Urinary bladder (tissue), 4 donors: Measurements from ENCODE around the gene UBN1. TPM values are rescaled to one million over a fixed set of nuclear protein-coding genes. Genes with fewer than 3 reads are reported as not detected.

Experiments used
- DNase-seq: peaks from one replicate; pipeline ENCODE4 v3.0.0-alpha.2; 2015; ENCODE audit errors: extremely low spot score
- H3K27ac ChIP-seq: one replicate; pipeline ENCODE4 v1.5.1; 2013; ENCODE audit warnings: low read depth, mild to moderate bottlenecking, moderate library complexity
- H3K36me3 ChIP-seq: one replicate; pipeline ENCODE4 v1.6.1; 2013; ENCODE audit warnings: mild to moderate bottlenecking, moderate library complexity; ENCODE audit not compliant: insufficient read depth
- H3K4me1 ChIP-seq: one replicate; pipeline ENCODE4 v1.6.1; 2013; ENCODE audit warnings: mild to moderate bottlenecking, moderate library complexity; ENCODE audit not compliant: insufficient read depth
- H3K4me3 ChIP-seq: one replicate; pipeline ENCODE4 v1.5.1; 2013; ENCODE audit warnings: low read depth, low read length
- WGBS: extraction: QIAGEN DNeasy Blood & Tissue Kit; methylation state at CpG from one replicate; pipeline ENCODE4 v1.1.7; 2013; 5-methylcytosine and 5-hydroxymethylcytosine counted together
- polyA plus RNA-seq: library from polyadenylated mRNA; stranded (reverse); fragments of 200-250 nt; gene quantifications from one replicate; pipeline ENCODE4 v1.2.3, GENCODE V29; 2013
- total RNA-seq: library from RNA; depleted of rRNA; stranded (reverse); fragments of >200 nt; gene quantifications from one replicate; pipeline ENCODE4 v1.2.3, GENCODE V29; 2014
- donor health status: healthy with polysubstance abuse.
- donor health status: healthy.

Gene UBN1
- total and polyA plus RNA-seq, 2 donors, result 14.1 to 17.5 TPM

DNA sequence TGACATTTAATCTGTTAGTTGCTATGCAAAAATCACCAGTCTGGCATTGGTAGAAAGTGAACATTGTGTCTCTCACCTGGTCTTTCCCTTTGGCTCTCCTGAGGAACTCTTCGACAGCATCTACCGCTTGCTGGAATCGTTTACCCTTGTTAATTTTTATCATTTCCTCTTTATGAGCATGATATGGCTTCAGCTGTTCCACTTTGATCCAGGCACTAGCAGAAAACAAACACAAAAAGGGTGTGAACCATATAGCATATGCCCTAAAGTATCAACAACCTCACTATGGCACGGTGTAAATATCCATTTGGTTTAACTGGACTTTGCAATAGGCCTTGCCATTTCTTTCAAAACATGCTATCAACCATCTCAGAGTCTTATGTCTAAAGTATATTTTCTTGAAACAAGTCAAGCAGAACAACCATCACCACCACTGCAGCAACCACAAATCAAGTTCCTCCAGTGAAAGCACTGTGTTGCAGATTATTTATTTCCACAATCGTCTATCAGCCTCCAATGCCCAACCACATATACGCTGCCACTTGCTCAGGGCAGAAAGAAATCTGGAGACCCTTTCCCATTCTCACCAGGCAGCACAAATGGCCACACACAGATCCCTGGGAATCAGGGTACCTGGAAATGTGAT is 14.5 kb upstream of the UBN1 start:
- 81% methylated on average over 6 of the region's 6 CpGs for WGBS

DNA sequence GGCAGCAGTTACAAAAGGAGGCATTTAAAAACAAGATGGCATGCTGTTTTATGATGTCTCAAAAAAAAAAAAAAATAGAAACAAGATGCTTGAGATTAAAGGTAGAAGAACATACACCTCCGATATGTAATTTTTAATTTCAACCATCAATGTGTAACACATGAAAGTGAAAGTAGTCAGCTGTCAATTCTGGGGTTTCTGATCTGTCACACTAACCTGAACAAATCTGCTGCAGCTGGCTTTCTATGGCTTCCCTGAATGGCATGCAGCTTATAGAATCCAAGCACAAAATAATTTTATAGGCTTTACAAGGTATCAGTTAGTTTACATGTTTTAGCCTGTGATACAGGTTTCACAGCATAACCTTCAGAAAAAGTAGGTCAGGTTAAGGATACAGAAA is 13.7 kb upstream of the UBN1 start:
- no peak overlapping the region for H3K4me3 ChIP-seq
- no peaks in the 10 kb centered on the region for H3K4me1 ChIP-seq
- WGBS, result 93% methylated on average over 1 of the region's 1 CpG
- DNase-seq, result no peak
- peaks cover 8% of the 10 kb centered on the region for H3K36me3 ChIP-seq
- H3K27ac ChIP-seq, result no peak overlapping the region

More for the DNA sequence above, 14.5 kb upstream of the UBN1 start:
- Histone ChIP-seq H3K4me1 (no peaks in the 10 kb centered on the region), H3K36me3 (peaks cover 8% of the 10 kb centered on the region), H3K27ac (no peak overlapping the region), H3K4me3 (no peak overlapping the region)
- DNase-seq, result no peak

DNA sequence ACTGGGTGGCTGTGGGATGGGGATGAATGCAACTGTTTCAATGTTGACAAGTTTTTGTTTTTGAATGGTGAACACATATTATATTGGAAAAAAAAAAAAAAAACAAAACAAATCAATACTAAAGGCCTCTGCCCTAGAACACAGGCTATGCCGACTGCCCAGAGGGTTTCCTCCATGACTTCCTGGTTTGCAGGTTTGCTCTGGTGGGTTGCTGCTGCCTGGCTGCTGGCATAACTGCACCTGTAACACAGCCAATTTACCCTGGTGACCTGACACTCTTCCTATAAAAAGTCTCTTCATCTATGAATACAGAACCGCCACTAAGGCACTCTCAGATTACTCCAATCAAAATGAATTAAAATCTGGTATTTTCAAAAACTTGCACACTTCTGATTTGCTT is 10.6 kb upstream of the UBN1 start:
- Histone ChIP-seq H3K4me3 (no peak overlapping the region), H3K4me1 (no peaks in the 10 kb centered on the region), H3K36me3 (peaks cover 2% of the 10 kb centered on the region), H3K27ac (no peak overlapping the region)
- DNase-seq, result no peak
- 88% methylated on average over 2 of the region's 2 CpGs for WGBS

DNA sequence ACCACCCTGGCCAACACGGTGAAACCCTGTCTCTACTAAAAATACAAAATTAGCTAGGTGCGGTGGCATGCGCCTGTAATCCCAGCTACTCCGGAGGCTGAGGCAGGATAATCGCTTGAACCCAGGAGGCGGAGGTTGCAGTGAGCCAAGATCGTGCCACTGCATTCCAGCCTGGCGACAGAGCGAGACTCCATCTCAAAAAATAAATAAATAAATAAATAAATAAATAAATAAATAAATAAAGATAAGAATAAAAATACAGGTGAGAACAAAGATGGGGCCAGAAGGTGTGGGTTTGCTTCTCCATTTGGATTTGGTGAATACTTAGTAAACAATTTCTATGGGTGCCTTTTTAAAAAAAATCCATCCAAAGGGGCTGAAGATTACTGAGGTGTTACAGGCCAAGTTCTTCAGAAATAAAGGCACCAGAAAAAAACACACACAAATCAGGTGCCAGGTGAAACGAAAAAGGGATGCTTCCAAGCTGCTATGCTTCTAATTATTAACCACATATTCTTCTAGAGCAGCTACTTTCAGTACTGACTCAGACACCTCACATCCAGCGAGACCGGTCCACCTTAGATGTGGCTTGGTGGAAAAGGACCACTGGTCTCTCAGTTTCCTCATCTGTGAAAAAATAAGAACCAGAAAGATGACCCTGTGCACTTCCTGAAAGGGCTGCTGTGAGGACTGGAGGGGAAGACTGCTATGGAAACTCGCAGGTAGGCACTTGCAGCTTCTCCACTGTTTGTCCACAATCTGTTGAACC is 9.4 kb upstream of the UBN1 start:
- Histone ChIP-seq H3K4me3 (no peak overlapping the region), H3K27ac (no peak overlapping the region), H3K4me1 (no peaks in the 10 kb centered on the region), H3K36me3 (peaks cover 2% of the 10 kb centered on the region)
- no peak for DNase-seq
- WGBS, result 90% methylated on average over 13 of the region's 13 CpGs

DNA sequence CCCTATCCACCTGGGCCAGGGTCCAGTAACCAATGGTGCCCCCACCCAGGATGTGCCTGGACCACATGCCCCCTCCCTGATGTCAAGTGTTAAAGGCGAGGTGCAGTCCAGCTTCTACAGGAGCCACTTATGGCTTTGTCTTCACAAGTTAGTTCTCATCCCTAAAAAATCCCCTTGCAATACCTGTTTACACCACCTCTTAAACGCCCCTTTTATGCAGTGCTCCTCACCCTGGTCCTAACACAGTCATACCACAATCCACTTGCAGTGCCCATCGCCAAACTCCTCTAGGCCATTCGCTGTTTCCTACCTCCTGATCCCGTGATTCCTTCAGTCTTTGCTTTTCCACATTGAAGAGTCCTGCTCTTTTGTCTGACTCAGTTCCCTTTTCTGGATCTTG is 7.3 kb upstream of the UBN1 start:
- DNase-seq, result no peak
- Histone ChIP-seq H3K4me1 (no peaks in the 10 kb centered on the region), H3K4me3 (no peak overlapping the region), H3K27ac (no peak overlapping the region), H3K36me3 (peaks cover 2% of the 10 kb centered on the region)
- 88% methylated on average over 5 of the region's 5 CpGs for WGBS

DNA sequence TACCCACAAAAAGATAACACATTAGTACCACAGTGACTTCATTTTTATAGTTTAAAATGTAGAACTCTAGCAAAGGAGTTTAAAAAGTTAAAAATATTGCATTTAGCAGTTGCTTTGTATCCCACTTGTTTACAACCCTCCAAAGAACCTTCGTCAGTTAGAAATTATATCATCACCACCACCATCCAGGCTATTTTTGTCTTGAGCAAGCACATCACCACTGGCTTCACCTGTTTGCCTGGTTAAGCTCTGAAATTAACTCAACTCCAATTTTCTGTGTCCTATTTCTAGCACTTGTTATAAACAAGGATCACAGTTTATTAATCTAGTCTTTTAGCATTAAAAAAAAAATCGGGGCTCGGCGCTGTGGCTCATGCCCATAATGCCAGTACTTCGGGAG is 6.3 kb upstream of the UBN1 start:
- DNase-seq, result no peak
- H3K4me1 ChIP-seq, result no peaks in the 10 kb centered on the region
- no peak overlapping the region for H3K27ac ChIP-seq
- H3K4me3 ChIP-seq, result no peak overlapping the region
- 75% methylated on average over 5 of the region's 5 CpGs for WGBS
- peaks cover 2% of the 10 kb centered on the region for H3K36me3 ChIP-seq

DNA sequence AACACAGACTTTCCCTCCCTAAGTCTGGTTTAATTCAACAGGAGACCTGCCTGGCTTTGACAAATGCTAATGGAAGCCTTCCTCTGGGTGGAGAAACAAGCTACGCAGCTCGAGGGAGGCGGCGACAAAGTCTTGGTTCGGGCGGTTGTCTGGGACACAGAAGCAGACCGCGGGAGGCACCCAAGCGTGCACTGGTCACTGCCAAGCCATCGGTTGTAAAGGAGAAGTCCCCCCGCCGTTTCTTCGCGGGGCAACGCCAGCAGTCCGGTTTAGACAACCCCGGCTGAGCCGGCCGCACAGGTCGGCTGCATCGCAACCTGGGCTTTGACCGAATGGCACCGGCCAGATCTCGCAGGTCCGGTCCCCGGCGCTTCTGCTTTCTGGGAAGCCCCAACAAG is 779 bp upstream of the UBN1 start:
- H3K4me1 ChIP-seq, result peaks cover 4% of the 10 kb centered on the region
- H3K36me3 ChIP-seq, result no peaks in the 10 kb centered on the region
- H3K4me3 ChIP-seq, result peak overlapping the region; percentile 96
- under 1% methylated on average over 27 of the region's 27 CpGs for WGBS
- DNase-seq, result no peak
- H3K27ac ChIP-seq, result peak overlapping the region; percentile 93

DNA sequence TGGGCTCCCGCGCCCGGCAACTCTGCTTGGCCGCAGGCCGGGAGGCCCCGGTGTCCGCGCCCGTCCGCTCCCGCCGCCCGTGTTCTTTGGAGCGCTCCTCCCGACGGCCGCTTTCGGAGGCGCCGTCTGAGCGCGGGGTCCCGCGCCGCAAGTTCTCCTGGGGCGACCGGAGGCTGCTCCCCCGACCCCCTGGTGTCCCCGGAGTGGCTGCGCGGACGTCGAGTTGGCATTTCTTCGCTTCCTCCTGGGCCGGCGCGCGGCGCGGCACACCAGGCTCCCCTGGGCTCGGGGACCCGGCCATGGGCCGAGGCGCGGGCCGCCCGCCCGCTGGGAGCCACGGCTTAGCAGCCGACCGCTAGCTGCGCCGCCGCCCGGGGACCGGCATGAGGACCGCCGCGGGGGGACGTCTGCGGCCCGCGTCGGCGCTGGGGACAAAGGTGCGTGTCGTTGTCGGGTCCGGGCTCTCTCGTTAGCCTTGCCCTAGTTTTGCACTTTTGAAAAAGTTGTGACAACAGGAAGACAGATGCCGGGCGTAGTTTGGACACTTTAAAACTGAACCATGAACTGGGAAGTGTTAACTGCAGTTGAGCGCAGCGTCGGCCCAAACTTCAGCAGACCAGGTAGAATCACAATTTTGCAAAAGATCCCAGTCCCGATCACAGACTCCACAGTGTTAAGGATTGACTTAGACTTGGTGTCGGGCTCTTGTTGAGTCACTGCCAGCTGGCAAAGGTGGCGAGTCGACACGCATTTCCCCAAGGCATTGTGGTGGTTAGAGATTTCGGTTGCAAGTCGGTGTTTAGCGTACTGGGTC is 700 bp downstream of the UBN1 start:
- peaks cover 4% of the 10 kb centered on the region for H3K4me1 ChIP-seq
- DNase-seq, result no peak
- H3K27ac ChIP-seq, result peak overlapping the region; percentile 95
- H3K36me3 ChIP-seq, result no peaks in the 10 kb centered on the region
- under 1% methylated on average over 83 of the region's 83 CpGs for WGBS
- peak overlapping the region; percentile 96 for H3K4me3 ChIP-seq

DNA sequence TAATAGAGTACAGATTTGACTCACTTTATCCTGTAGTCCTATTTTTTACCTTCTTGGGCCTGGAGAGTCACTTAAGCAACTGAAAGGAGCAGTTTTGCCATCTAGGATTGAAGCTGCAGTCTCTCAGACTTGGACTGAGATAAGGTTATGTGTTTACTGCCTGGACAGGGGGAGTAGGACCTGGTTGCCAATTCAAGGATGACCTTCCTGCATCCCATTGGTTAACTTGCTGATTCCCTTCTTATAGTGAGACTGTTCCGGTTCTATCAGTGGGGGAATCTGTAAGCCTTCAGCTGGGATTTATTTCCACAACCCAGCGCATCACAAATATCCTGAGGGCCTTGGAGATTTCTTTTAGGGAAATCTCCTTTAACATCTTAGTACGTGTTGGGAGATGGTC is 2.9 kb downstream of the UBN1 start:
- DNase-seq, result no peak
- peaks cover 4% of the 10 kb centered on the region for H3K4me1 ChIP-seq
- WGBS, result 63% methylated on average over 3 of the region's 3 CpGs
- H3K27ac ChIP-seq, result no peak overlapping the region
- H3K36me3 ChIP-seq, result no peaks in the 10 kb centered on the region
- no peak overlapping the region for H3K4me3 ChIP-seq

DNA sequence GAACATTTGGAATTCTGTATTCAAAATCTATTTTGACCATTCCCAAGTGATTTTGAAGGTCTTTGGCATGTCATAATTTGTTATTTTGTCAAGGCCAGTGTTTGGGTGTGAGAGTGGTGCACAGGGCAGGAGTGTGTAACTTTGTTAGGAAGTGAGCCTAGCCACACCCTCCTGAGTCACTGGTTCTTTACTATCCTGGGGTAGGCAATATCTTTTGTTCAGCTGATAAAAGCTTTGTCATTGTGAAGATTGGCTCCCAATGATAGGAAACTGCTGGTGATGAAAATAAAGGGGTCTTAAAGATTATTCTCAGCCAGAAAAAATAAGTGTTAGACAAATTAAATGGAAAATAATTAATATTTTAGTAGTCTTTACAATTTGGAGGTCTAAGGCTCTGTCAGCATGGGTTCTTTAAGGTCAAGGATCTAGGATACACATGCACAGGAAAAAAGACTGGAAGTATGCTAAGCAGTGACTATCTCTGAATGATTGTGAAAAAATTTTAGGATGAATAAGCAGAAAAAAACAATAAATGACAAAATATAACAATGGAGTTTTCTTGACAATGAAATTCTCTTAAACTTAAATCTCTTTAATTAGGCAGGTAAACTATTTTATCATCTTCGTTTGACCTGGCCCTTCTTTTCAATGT is 5.1 kb downstream of the UBN1 start:
- WGBS, result 84% methylated on average over 1 of the region's 1 CpG
- H3K27ac ChIP-seq, result no peak overlapping the region
- no peaks in the 10 kb centered on the region for H3K36me3 ChIP-seq
- no peak overlapping the region for H3K4me3 ChIP-seq
- peaks cover 4% of the 10 kb centered on the region for H3K4me1 ChIP-seq
- DNase-seq, result no peak

DNA sequence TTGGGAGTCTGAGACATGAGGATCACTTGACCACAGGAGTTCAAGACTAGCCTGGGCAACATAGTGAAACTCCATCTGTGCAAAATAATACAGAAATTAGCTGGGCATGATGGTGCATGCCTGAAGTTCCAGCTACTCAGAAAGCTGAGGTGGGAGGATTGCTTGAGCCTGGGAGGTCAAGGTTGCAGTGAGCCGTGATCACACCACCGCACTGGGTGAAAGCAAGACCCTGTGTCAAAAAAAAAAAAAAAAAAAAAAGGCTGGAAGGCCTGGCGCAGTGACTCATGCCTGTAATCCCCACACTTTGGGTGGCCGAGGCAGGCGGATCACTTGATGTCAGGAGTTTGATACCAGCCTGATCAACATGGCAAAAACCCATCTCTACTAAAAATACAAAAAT is 8.1 kb downstream of the UBN1 start:
- 93% methylated on average over 5 of the region's 5 CpGs for WGBS
- DNase-seq, result no peak

DNA sequence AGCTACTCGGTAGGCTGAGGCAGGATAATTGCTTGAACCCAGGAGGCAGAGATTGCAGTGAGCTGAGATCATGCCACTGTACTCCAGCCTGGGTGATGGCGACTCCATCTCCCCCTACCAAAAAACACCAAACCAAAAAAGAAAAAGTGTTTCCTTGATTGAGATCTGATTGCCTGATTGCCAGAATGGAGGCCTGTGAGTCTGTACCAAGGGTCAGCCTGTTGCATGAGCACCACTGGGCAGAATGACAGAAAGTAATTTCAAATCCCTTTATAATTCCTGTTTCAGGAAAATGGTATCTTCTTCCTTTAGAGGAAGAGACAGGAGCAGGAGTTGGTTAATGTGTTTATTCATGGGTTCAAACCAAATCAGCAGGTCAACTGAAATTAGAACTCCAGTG is 8.5 kb downstream of the UBN1 start:
- 87% methylated on average over 2 of the region's 2 CpGs for WGBS
- peaks cover 8% of the 10 kb centered on the region for H3K36me3 ChIP-seq
- H3K4me3 ChIP-seq, result no peak overlapping the region
- H3K4me1 ChIP-seq, result no peaks in the 10 kb centered on the region
- DNase-seq, result no peak
- no peak overlapping the region for H3K27ac ChIP-seq

More for the DNA sequence above, 8.1 kb downstream of the UBN1 start:
- H3K4me3 ChIP-seq, result no peak overlapping the region
- peaks cover under 1% of the 10 kb centered on the region for H3K4me1 ChIP-seq
- peaks cover 8% of the 10 kb centered on the region for H3K36me3 ChIP-seq
- H3K27ac ChIP-seq, result no peak overlapping the region

DNA sequence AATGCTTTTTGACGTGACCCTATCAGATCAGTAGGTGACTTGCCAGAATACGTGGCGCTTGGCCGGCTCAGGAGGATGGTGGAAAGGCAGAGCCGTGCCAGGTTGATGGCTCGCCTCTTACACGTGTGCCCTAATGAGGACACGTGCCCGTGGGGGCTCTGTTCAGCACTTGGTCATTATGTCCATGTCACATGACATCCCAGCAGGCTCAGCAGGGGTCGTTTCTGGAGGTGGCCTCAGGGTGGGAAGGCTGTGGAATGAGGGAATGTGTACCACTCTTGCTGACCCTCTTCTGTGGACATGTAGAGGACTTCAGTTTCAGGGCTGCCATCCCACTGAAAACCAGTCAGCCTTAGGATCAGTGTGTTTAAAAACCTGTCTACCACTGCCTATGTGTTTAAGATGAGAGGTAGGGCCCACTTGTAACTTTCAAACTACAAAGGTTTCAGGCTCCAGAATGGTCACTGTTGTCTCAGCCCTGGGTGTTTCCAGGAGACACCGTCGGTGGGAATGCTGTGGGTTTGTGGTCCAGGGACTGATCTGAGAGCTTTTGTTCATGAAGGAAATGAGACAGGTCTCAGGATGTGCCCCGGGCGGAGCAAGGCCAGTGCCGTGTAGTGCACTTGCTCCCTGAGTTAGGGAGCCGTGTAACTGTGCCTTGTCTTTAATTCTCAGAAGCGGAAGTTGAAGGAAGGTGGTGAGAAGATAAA is 12.1 kb downstream of the UBN1 start:
- Histone ChIP-seq H3K36me3 (peaks cover 8% of the 10 kb centered on the region), H3K27ac (no peak overlapping the region), H3K4me3 (no peak overlapping the region), H3K4me1 (no peaks in the 10 kb centered on the region)
- 88% methylated on average over 17 of the region's 17 CpGs for WGBS
- DNase-seq, result no peak
